WERI-Rb-1 (cell line): ENCODE measurements around the gene TIMP2.

Experiments used
- DNase-seq: peaks from one replicate; pipeline ENCODE4 v3.0.0-alpha.2; 2020
- H3K27ac ChIP-seq: fragments of 250-450 bp; sonication (Bioruptor Pico); 2 replicates; pipeline ENCODE4 v1.5.1; 2020; ENCODE audit warnings: mild to moderate bottlenecking, moderate library complexity
- H3K27me3 ChIP-seq: fragments of 250-450 bp; sonication (Bioruptor Pico); 2 replicates; pipeline ENCODE4 v1.5.1; 2021; ENCODE audit warnings: mild to moderate bottlenecking, low read depth, moderate library complexity; ENCODE audit not compliant: insufficient read depth, severe bottlenecking
- H3K36me3 ChIP-seq: fragments of 250-450 bp; sonication (Bioruptor Pico); 2 replicates; pipeline ENCODE4 v1.5.1; 2020; ENCODE audit warnings: mild to moderate bottlenecking, moderate library complexity
- H3K4me3 ChIP-seq: 2 replicates; pipeline ENCODE4 v1.5.1; 2011; ENCODE audit warnings: low read depth, mild to moderate bottlenecking, control low read depth, low read length
- H3K9me3 ChIP-seq: fragments of 250-450 bp; sonication (Bioruptor Pico); 2 replicates; pipeline ENCODE4 v1.5.1; 2021; ENCODE audit warnings: mild to moderate bottlenecking, moderate library complexity; ENCODE audit not compliant: severe bottlenecking
- CTCF ChIP-seq: IDR thresholded peaks from 2 replicates; pipeline ENCODE4 v1.5.1; 2011; ENCODE audit warnings: low read depth, mild to moderate bottlenecking, control low read depth, inconsistent platforms, low read length

The TIMP2 gene

GRCh38 chr17:78924481-78925151 lies 571 bp downstream of the TIMP2 start:
- H3K27me3 ChIP-seq = no peaks in the 10 kb centered on the region
- DNase-seq = no peak

GRCh38 chr17:78923660-78924453 lies 1.3 kb downstream of the TIMP2 start:
- Histone ChIP-seq H3K4me3 (peak overlapping the region; percentile 68), H3K9me3 (no peaks in the 10 kb centered on the region), H3K27ac (no peak overlapping the region), H3K36me3 (peaks cover 22% of the 10 kb centered on the region), H3K27me3 (no peaks in the 10 kb centered on the region)
- peak; percentile 86 for DNase-seq
- no peak for TF ChIP-seq CTCF

More at GRCh38 chr17:78924481-78925151, 571 bp downstream of the TIMP2 start:
- Histone ChIP-seq H3K36me3 (peaks cover 18% of the 10 kb centered on the region), H3K27ac (peak overlapping the region; percentile 35; the same call in 1 of the 2 replicates), H3K9me3 (no peaks in the 10 kb centered on the region), H3K4me3 (peak overlapping the region; percentile 68)
- no peak for TF ChIP-seq CTCF

GRCh38 chr17:78922816-78923498 lies 2.2 kb downstream of the TIMP2 start:
- no peak overlapping the region for H3K4me3 ChIP-seq
- no peak for TF ChIP-seq CTCF
- no peaks in the 10 kb centered on the region for H3K27me3 ChIP-seq
- peaks cover 25% of the 10 kb centered on the region for H3K36me3 ChIP-seq
- no peaks in the 10 kb centered on the region for H3K9me3 ChIP-seq
- DNase-seq = no peak
- H3K27ac ChIP-seq = no peak overlapping the region

- no peaks in the 10 kb centered on the region for H3K9me3 ChIP-seq
- H3K36me3 ChIP-seq = peaks cover 35% of the 10 kb centered on the region
- H3K4me3 ChIP-seq = no peak overlapping the region
- H3K27me3 ChIP-seq = no peaks in the 10 kb centered on the region
- H3K27ac ChIP-seq = no peak overlapping the region
- TF ChIP-seq CTCF = no peak
- DNase-seq = no peak
These were observed 3.7 kb downstream of the TIMP2 start for GRCh38 chr17:78921437-78921971.

- no peaks in the 10 kb centered on the region for H3K27me3 ChIP-seq
- H3K9me3 ChIP-seq = no peaks in the 10 kb centered on the region
- TF ChIP-seq CTCF = no peak
- DNase-seq = no peak
- peaks cover 35% of the 10 kb centered on the region for H3K36me3 ChIP-seq
- H3K4me3 ChIP-seq = no peak overlapping the region
- no peak overlapping the region for H3K27ac ChIP-seq
These were observed 4.7 kb downstream of the TIMP2 start for GRCh38 chr17:78920528-78920927.
